HepG2 (cell line): ENCODE results near the gene OGG1.

Source experiments
- CCDC6 ChIP-seq: sonication (generic); formaldehyde crosslinking; IDR thresholded peaks from 2 replicates; pipeline ENCODE4 v1.8.1; 2022; ENCODE audit warnings: mild to moderate bottlenecking, missing genetic modification reagents, moderate library complexity
- CTCF ChIP-seq: sonication (generic); formaldehyde crosslinking; IDR thresholded peaks from 2 replicates; pipeline ENCODE4 v1.5.0; 2020; ENCODE audit warnings: mild to moderate bottlenecking, missing genetic modification reagents, moderate library complexity
- DR1 ChIP-seq: sonication (generic); formaldehyde crosslinking; IDR thresholded peaks from 2 replicates; pipeline ENCODE4 v1.8.0; 2021; ENCODE audit warnings: mild to moderate bottlenecking, missing genetic modification reagents, inconsistent platforms
- HINFP ChIP-seq: sonication (generic); formaldehyde crosslinking; IDR thresholded peaks from 2 replicates; pipeline ENCODE4 v1.4.0; 2020; ENCODE audit warnings: low read depth, mild to moderate bottlenecking, missing genetic modification reagents
- MAFK ChIP-seq, 2 experiments: IDR thresholded peaks in 1 of 2; conservative IDR thresholded peaks in 1 of 2; 2 replicates each; pipeline ENCODE4 v1.6.1; 2011; ENCODE audit warnings: improper control_type of control experiment in 2 of 2, low read length in 2 of 2
- PREB ChIP-seq: sonication (generic); formaldehyde crosslinking; IDR thresholded peaks from 2 replicates; pipeline ENCODE4 v1.4.0; 2020; ENCODE audit warnings: missing genetic modification reagents
- SATB2 ChIP-seq: sonication (generic); formaldehyde crosslinking; IDR thresholded peaks from 2 replicates; pipeline ENCODE4 v1.5.0; 2020; ENCODE audit warnings: missing genetic modification reagents
- TRAFD1 ChIP-seq: sonication (generic); formaldehyde crosslinking; IDR thresholded peaks from 2 replicates; pipeline ENCODE4 v1.5.1; 2020; ENCODE audit warnings: missing genetic modification reagents, mild to moderate bottlenecking, borderline replicate concordance
- ZNF224 ChIP-seq: sonication (generic); formaldehyde crosslinking; IDR thresholded peaks from 2 replicates; pipeline ENCODE4 v1.5.0; 2020; ENCODE audit warnings: mild to moderate bottlenecking, missing genetic modification reagents
- ZNF282 ChIP-seq: fragments of 450-650 bp; IDR thresholded peaks from 2 replicates; pipeline ENCODE4 v1.6.1; 2018; ENCODE audit not compliant: partially characterized antibody

DNA sequence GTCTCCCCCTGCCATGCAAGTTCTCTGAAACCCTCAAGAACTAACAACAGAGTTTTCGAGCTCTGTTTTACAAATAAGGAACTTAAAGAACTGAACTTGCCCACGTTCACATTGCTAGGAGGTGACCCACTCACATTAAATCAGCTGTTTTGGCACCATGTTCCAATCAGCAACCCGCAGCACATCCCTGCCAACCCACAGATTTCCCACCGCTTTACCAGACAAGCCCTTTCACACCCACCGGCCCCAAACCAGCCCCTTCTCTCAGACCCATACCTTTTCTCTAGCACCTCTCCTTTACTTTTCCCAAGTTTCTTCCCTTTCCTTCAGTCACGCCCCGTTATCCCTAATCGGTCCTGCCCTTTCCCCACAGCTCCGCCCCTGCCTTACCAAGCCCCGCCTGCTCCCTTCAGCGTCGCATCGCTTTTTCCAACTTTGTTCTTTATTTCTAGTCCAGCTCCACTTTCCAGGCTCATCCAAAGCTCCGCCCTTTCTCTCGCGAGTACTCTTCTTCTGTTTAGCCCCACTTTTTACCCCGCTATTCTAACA lies 19.0 kb upstream of the OGG1 start:
- TF ChIP-seq ZNF282 (no peak), CTCF (no peak), MAFK (conservative IDR thresholded peaks at IDR 0.05 in 1 of 2, IDR thresholded peaks at IDR 0.05 in 1 of 2; ENCODE audit: low read length in 2 of 2) (no peak), CCDC6 (no peak), DR1 (CRISPR knock-in tag) (no peak), TRAFD1 (CRISPR knock-in tag) (no peak), ZNF224 (no peak), HINFP (CRISPR knock-in tag) (no peak), PREB (CRISPR knock-in tag) (no peak), SATB2 (CRISPR knock-in tag) (no peak)
